ENCODE measurements around the gene NSD1. TPM values are rescaled to one million over a fixed set of nuclear protein-coding genes. Genes with fewer than 3 reads are reported as not detected.

The NSD1 gene
- total and polyA plus RNA-seq, 2 of the 4 experiments (the other 2 are of a cell fraction), result 7.7 to 31.0 TPM

- no peak for TF ChIP-seq NFE2L2 (IDR thresholded peaks at IDR 0.05; ENCODE audit: low read depth, low read length)
Measured at GRCh38 chr5:177300236-177300880, 166.8 kb downstream of the NSD1 start (continued).

- H2AFZ ChIP-seq (replicated peaks; ENCODE audit: low read length, poor library complexity), result no peak overlapping the region
- intact Hi-C loops (cut with micrococcal nuclease), result loop anchor here (1.0 kb wide), 1 partner anchor 187 kb away; no protein-coding TSS in a partner anchor
- TF ChIP-seq, protein P1, sequence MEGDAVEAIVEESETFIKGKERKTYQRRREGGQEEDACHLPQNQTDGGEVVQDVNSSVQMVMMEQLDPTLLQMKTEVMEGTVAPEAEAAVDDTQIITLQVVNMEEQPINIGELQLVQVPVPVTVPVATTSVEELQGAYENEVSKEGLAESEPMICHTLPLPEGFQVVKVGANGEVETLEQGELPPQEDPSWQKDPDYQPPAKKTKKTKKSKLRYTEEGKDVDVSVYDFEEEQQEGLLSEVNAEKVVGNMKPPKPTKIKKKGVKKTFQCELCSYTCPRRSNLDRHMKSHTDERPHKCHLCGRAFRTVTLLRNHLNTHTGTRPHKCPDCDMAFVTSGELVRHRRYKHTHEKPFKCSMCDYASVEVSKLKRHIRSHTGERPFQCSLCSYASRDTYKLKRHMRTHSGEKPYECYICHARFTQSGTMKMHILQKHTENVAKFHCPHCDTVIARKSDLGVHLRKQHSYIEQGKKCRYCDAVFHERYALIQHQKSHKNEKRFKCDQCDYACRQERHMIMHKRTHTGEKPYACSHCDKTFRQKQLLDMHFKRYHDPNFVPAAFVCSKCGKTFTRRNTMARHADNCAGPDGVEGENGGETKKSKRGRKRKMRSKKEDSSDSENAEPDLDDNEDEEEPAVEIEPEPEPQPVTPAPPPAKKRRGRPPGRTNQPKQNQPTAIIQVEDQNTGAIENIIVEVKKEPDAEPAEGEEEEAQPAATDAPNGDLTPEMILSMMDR (conservative IDR thresholded peaks at IDR 0.05; ENCODE audit: low read depth, low read length), result no peak
- TF ChIP-seq RAD21 (IDR thresholded peaks at IDR 0.05; ENCODE audit: low read length), result no peak
- no peak for TF ChIP-seq BHLHE40 (IDR thresholded peaks at IDR 0.05; ENCODE audit: low read depth, low read length)
- TF ChIP-seq CHD1 (IDR thresholded peaks at IDR 0.05; ENCODE audit: low read depth, low read length), result no peak
- no peak for TF ChIP-seq FOS (IDR thresholded peaks at IDR 0.05; ENCODE audit: low read depth, low read length)
- no peak for TF ChIP-seq MXI1 (IDR thresholded peaks at IDR 0.05; ENCODE audit: borderline replicate concordance, low read depth, low read length)
- TF ChIP-seq MAFK (IDR thresholded peaks at IDR 0.05; ENCODE audit: low read depth, low read length), result no peak
- no peak for TF ChIP-seq MAZ (IDR thresholded peaks at IDR 0.05; ENCODE audit: borderline replicate concordance, low read depth, low read length)
- TF ChIP-seq NFE2L2 (IDR thresholded peaks at IDR 0.05; ENCODE audit: low read depth, low read length), result no peak
- TF ChIP-seq CEBPB (IDR thresholded peaks at IDR 0.05; ENCODE audit: low read depth, low read length), result no peak
- no peak for TF ChIP-seq RFX5 (IDR thresholded peaks at IDR 0.05; ENCODE audit: low read depth, low read length)
- no peak for TF ChIP-seq POLR2A (IDR thresholded peaks at IDR 0.05; ENCODE audit: low read depth, low read length)
- TF ChIP-seq, protein P2, sequence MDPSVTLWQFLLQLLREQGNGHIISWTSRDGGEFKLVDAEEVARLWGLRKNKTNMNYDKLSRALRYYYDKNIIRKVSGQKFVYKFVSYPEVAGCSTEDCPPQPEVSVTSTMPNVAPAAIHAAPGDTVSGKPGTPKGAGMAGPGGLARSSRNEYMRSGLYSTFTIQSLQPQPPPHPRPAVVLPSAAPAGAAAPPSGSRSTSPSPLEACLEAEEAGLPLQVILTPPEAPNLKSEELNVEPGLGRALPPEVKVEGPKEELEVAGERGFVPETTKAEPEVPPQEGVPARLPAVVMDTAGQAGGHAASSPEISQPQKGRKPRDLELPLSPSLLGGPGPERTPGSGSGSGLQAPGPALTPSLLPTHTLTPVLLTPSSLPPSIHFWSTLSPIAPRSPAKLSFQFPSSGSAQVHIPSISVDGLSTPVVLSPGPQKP (IDR thresholded peaks at IDR 0.05; ENCODE audit: borderline replicate concordance, low read depth, low read length), result no peak
- TF ChIP-seq RCOR1 (IDR thresholded peaks at IDR 0.05; ENCODE audit: insufficient replicate concordance, low read length), result no peak
- no peak for TF ChIP-seq SMC3 (IDR thresholded peaks at IDR 0.05; ENCODE audit: low read depth, low read length)
Measured at GRCh38 chr5:177300951-177301350, 167.4 kb downstream of the NSD1 start.

More at GRCh38 chr5:177300951-177301350, 167.4 kb downstream of the NSD1 start:
- Histone ChIP-seq H3K79me1 (ENCODE audit: low read depth in 1 of 2, low read length in 2 of 2) (peaks cover 12 to 63% of the 10 kb centered on the region in 2 experiments), H4K20me1 (ENCODE audit: insufficient read depth, low read length) (peaks cover 22% of the 10 kb centered on the region), H4K8ac (ENCODE audit: low read depth in 2 of 2, low read length in 2 of 2) (0 out of 4 replicates have a peak overlapping the region, but pooled peaks of 1 of the 2 experiments have one; percentile 89), H3K36me3 (ENCODE audit: control insufficient read depth, insufficient read depth, low read length) (peaks cover 26% of the 10 kb centered on the region), H2BK120ac (ENCODE audit: low read depth, low read length) (no peak overlapping the region), H2AK5ac (ENCODE audit: low read depth, low read length) (no peak overlapping the region), H2BK15ac (ENCODE audit: low read depth, low read length) (no peak overlapping the region), H3K56ac (ENCODE audit: extremely low read depth, insufficient read depth, low read length) (no peak overlapping the region), H3K27me3 (ENCODE audit: control insufficient read depth, insufficient read depth, low read length) (no peaks in the 10 kb centered on the region), H3K27ac (ENCODE audit: insufficient read depth, low read length) (no peak overlapping the region), H3K9me3 (ENCODE audit: control insufficient read depth, insufficient read depth, low read length) (no peaks in the 10 kb centered on the region), H3K18ac (ENCODE audit: low read depth, low read length) (no peak overlapping the region), H3K9ac (ENCODE audit: low read depth, low read length) (no peak overlapping the region), H3K14ac (replicated peaks; ENCODE audit: low read depth, low read length) (no peak overlapping the region), H3K4me3 (ENCODE audit: insufficient read depth, low read depth, low read length) (no peak overlapping the region), H2AK9ac (replicated peaks; ENCODE audit: low read depth, low read length, poor library complexity) (no peak overlapping the region), H3K4me2 (ENCODE audit: low read depth, low read length) (no peak overlapping the region), H2BK20ac (ENCODE audit: low read depth, low read length) (no peak overlapping the region), H3K9me1 (ENCODE audit: insufficient read depth, low read length) (peaks cover 8% of the 10 kb centered on the region; the same call in 1 of the 2 replicates), H3K4ac (ENCODE audit: low read depth, low read length) (no peak overlapping the region), H4K5ac (ENCODE audit: low read depth, low read length) (no peak overlapping the region), H2BK5ac (ENCODE audit: low read depth, low read length, poor library complexity, severe bottlenecking) (peak overlapping the region; percentile 21), H3K23ac (ENCODE audit: low read depth, low read length) (no peak overlapping the region; the same call in 1 of the 2 replicates), H4K91ac (ENCODE audit: insufficient read depth, low read depth, low read length) (no peak overlapping the region), H3K4me1 (ENCODE audit: control insufficient read depth, insufficient read depth, low read length) (peaks cover 12% of the 10 kb centered on the region)
- in situ Hi-C loops (cut with MboI; ENCODE audit: low sequenced_read_pairs), result no loop called here
- dilution Hi-C loops (cut with HindIII; ENCODE audit: low sequenced_read_pairs, unreplicated experiment), result no loop called here
- 80% methylated on average over 1 of the region's 2 CpGs; no CpG with 5 or more reads in 1 of the 2 experiments for WGBS, 2 experiments (ENCODE audit: extremely low coverage in 2 of 2, insufficient read length in 1 of 2)
- no peak for ATAC-seq (ENCODE audit: low read depth)
- ChIA-PET POLR2A (ENCODE audit: unreplicated experiment) (no interaction called here), CTCF (interaction anchor here (1.1 kb wide), 1 partner anchor 187 kb away, joined by 3 read pairs; no protein-coding TSS in a partner anchor)
- DNase-seq, result no peak
- BruUV-seq (replicated peaks), result no TSS peak

Measured in IMR-90 (cell line).